Activated T-cell treated with anti-CD3 and anti-CD28 coated beads, Interleukin-2, amount 50 U/mL, for 24 hours (primary cell): Measurements from ENCODE around the gene MAPKAPK2.

Source experiments
- DNase-seq: peaks from one replicate; pipeline ENCODE4 v3.0.0-alpha.2; 2020
- H3K27ac Mint-ChIP-seq: 2 replicates; pipeline ENCODE4 v1.8.0; 2020; ENCODE audit warnings: mild to moderate bottlenecking, mixed read lengths
- H3K27me3 Mint-ChIP-seq: 2 replicates; pipeline ENCODE4 v1.8.0; 2020; ENCODE audit warnings: mixed read lengths
- H3K36me3 Mint-ChIP-seq: 2 replicates; pipeline ENCODE4 v1.8.0; 2020; ENCODE audit warnings: low read depth, mixed read lengths
- H3K4me1 Mint-ChIP-seq: 2 replicates; pipeline ENCODE4 v1.8.0; 2020; ENCODE audit warnings: low read depth, mixed read lengths
- H3K4me3 Mint-ChIP-seq: 2 replicates; pipeline ENCODE4 v1.8.0; 2020; ENCODE audit warnings: mild to moderate bottlenecking, moderate library complexity, mixed read lengths
- H3K9me3 Mint-ChIP-seq: 2 replicates; pipeline ENCODE4 v1.8.0; 2020; ENCODE audit warnings: mixed read lengths

Gene MAPKAPK2

GRCh38 chr1:206738370-206739366 lies 54.0 kb downstream of the MAPKAPK2 start:
- peaks cover 39% of the 10 kb centered on the region for H3K36me3 Mint-ChIP-seq
- H3K27ac Mint-ChIP-seq = peak overlapping the region; percentile 91
- H3K4me1 Mint-ChIP-seq = peaks cover 98% of the 10 kb centered on the region
- H3K27me3 Mint-ChIP-seq = no peaks in the 10 kb centered on the region
- no peaks in the 10 kb centered on the region for H3K9me3 Mint-ChIP-seq
- peak overlapping the region; percentile 52 for H3K4me3 Mint-ChIP-seq
- no peak for DNase-seq

- Mint-ChIP-seq H3K4me3 (peak overlapping the region; percentile 52), H3K9me3 (no peaks in the 10 kb centered on the region), H3K27ac (peak overlapping the region; percentile 91), H3K27me3 (no peaks in the 10 kb centered on the region), H3K36me3 (peaks cover 31% of the 10 kb centered on the region), H3K4me1 (peaks cover 97% of the 10 kb centered on the region)
- DNase-seq = peak; percentile 66
Observed at GRCh38 chr1:206739411-206740076, 54.8 kb downstream of the MAPKAPK2 start.

GRCh38 chr1:206741142-206741701 lies 56.5 kb downstream of the MAPKAPK2 start:
- Mint-ChIP-seq H3K4me1 (peaks cover 96% of the 10 kb centered on the region), H3K9me3 (no peaks in the 10 kb centered on the region), H3K4me3 (no peak overlapping the region), H3K27me3 (no peaks in the 10 kb centered on the region), H3K27ac (peak overlapping the region; percentile 12), H3K36me3 (peaks cover 15% of the 10 kb centered on the region)
- DNase-seq = no peak

- Mint-ChIP-seq H3K27ac (peak overlapping the region; percentile 59), H3K4me3 (peak overlapping the region; percentile 18), H3K36me3 (peaks cover 7% of the 10 kb centered on the region), H3K27me3 (no peaks in the 10 kb centered on the region), H3K4me1 (peaks cover 86% of the 10 kb centered on the region), H3K9me3 (no peaks in the 10 kb centered on the region)
- DNase-seq = no peak
Observed at GRCh38 chr1:206742719-206743383, 58.1 kb downstream of the MAPKAPK2 start.

GRCh38 chr1:206744683-206745082 lies 60.0 kb downstream of the MAPKAPK2 start:
- H3K4me3 Mint-ChIP-seq = no peak overlapping the region
- peak overlapping the region; percentile 71 for H3K27ac Mint-ChIP-seq
- DNase-seq = no peak
- H3K36me3 Mint-ChIP-seq = no peaks in the 10 kb centered on the region
- no peaks in the 10 kb centered on the region for H3K27me3 Mint-ChIP-seq
- H3K9me3 Mint-ChIP-seq = no peaks in the 10 kb centered on the region
- peaks cover 78% of the 10 kb centered on the region for H3K4me1 Mint-ChIP-seq

- Mint-ChIP-seq H3K4me3 (no peak overlapping the region), H3K36me3 (no peaks in the 10 kb centered on the region), H3K27me3 (no peaks in the 10 kb centered on the region), H3K4me1 (peaks cover 72% of the 10 kb centered on the region), H3K27ac (no peak overlapping the region), H3K9me3 (no peaks in the 10 kb centered on the region)
- no peak for DNase-seq
Observed at GRCh38 chr1:206745301-206745700, 60.6 kb downstream of the MAPKAPK2 start.

GRCh38 chr1:206748348-206749030 lies 63.8 kb downstream of the MAPKAPK2 start:
- no peak overlapping the region for H3K4me3 Mint-ChIP-seq
- H3K27me3 Mint-ChIP-seq = no peaks in the 10 kb centered on the region
- no peaks in the 10 kb centered on the region for H3K36me3 Mint-ChIP-seq
- H3K9me3 Mint-ChIP-seq = no peaks in the 10 kb centered on the region
- H3K4me1 Mint-ChIP-seq = peaks cover 47% of the 10 kb centered on the region
- no peak for DNase-seq
- no peak overlapping the region for H3K27ac Mint-ChIP-seq

- Mint-ChIP-seq H3K27me3 (no peaks in the 10 kb centered on the region), H3K4me1 (peaks cover 42% of the 10 kb centered on the region), H3K36me3 (no peaks in the 10 kb centered on the region), H3K27ac (no peak overlapping the region), H3K9me3 (no peaks in the 10 kb centered on the region), H3K4me3 (no peak overlapping the region)
- DNase-seq = no peak
Observed at GRCh38 chr1:206751891-206752290, 67.2 kb downstream of the MAPKAPK2 start.

GRCh38 chr1:206752481-206752880 lies 67.8 kb downstream of the MAPKAPK2 start:
- H3K4me1 Mint-ChIP-seq = peaks cover 42% of the 10 kb centered on the region
- no peak overlapping the region for H3K4me3 Mint-ChIP-seq
- no peaks in the 10 kb centered on the region for H3K27me3 Mint-ChIP-seq
- no peak overlapping the region for H3K27ac Mint-ChIP-seq
- H3K36me3 Mint-ChIP-seq = no peaks in the 10 kb centered on the region
- no peak for DNase-seq
- no peaks in the 10 kb centered on the region for H3K9me3 Mint-ChIP-seq

- peaks cover 39% of the 10 kb centered on the region for H3K4me1 Mint-ChIP-seq
- DNase-seq = no peak
Observed at GRCh38 chr1:206753141-206753540, 68.4 kb downstream of the MAPKAPK2 start.

GRCh38 chr1:206754011-206754410 lies 69.3 kb downstream of the MAPKAPK2 start:
- H3K36me3 Mint-ChIP-seq = no peaks in the 10 kb centered on the region
- H3K4me3 Mint-ChIP-seq = no peak overlapping the region
- DNase-seq = no peak
- no peaks in the 10 kb centered on the region for H3K27me3 Mint-ChIP-seq
- peaks cover 32% of the 10 kb centered on the region for H3K4me1 Mint-ChIP-seq
- no peaks in the 10 kb centered on the region for H3K9me3 Mint-ChIP-seq
- no peak overlapping the region for H3K27ac Mint-ChIP-seq

More at GRCh38 chr1:206753141-206753540, 68.4 kb downstream of the MAPKAPK2 start:
- H3K27me3 Mint-ChIP-seq = no peaks in the 10 kb centered on the region
- H3K4me3 Mint-ChIP-seq = no peak overlapping the region
- no peak overlapping the region for H3K27ac Mint-ChIP-seq
- H3K36me3 Mint-ChIP-seq = no peaks in the 10 kb centered on the region
- H3K9me3 Mint-ChIP-seq = no peaks in the 10 kb centered on the region

- Mint-ChIP-seq H3K36me3 (no peaks in the 10 kb centered on the region), H3K9me3 (no peaks in the 10 kb centered on the region), H3K27ac (no peak overlapping the region), H3K27me3 (no peaks in the 10 kb centered on the region), H3K4me3 (no peak overlapping the region), H3K4me1 (peaks cover 35% of the 10 kb centered on the region)
- DNase-seq = no peak
Observed at GRCh38 chr1:206757524-206758266, 73.0 kb downstream of the MAPKAPK2 start.

GRCh38 chr1:206760590-206760989 lies 75.9 kb downstream of the MAPKAPK2 start:
- no peak overlapping the region for H3K4me3 Mint-ChIP-seq
- no peak for DNase-seq
- H3K27me3 Mint-ChIP-seq = no peaks in the 10 kb centered on the region
- H3K9me3 Mint-ChIP-seq = no peaks in the 10 kb centered on the region
- H3K4me1 Mint-ChIP-seq = peaks cover 36% of the 10 kb centered on the region
- H3K27ac Mint-ChIP-seq = no peak overlapping the region
- no peaks in the 10 kb centered on the region for H3K36me3 Mint-ChIP-seq
